Psoas muscle (tissue), 8 donors: Measurements from ENCODE around the gene LMX1A. TPM values are rescaled to one million over a fixed set of nuclear protein-coding genes. Genes with fewer than 3 reads are reported as not detected.
A peak's percentile ranks its signal among the peaks of the same experiment; 100 is the strongest.

ENCODE experiments used
- ATAC-seq, 4 donors: fragments of 200-7000 bp; cut with Tn5 transposase; one replicate each; pipeline ENCODE4 v1.9.1; 2020; ENCODE audit warnings: moderate library complexity in 3 of 4, mild to moderate bottlenecking in 2 of 4
- DNase-seq, 2 donors: peaks; one replicate each; pipeline ENCODE4 v3.0.0-alpha.2; 2020
- H3K27ac ChIP-seq: fragments of 200-600 bp; one replicate; pipeline ENCODE4 v1.8.0; 2022
- H3K27me3 ChIP-seq, 3 donors: fragments of 200-600 bp in 1 of 3; one replicate each; pipeline versions ENCODE4 v1.6.1 to v1.8.0; 2013 to 2022; ENCODE audit warnings: low read length in 2 of 3, mild to moderate bottlenecking in 2 of 3, moderate library complexity in 1 of 3; ENCODE audit not compliant: insufficient read depth in 3 of 3
- H3K36me3 ChIP-seq, 2 donors: fragments of 200-600 bp in 1 of 2; one replicate each; pipeline versions ENCODE4 v1.6.1 to v1.8.0; 2013 to 2022; ENCODE audit warnings: low read depth in 1 of 2, mild to moderate bottlenecking in 1 of 2, moderate library complexity in 1 of 2; ENCODE audit not compliant: insufficient read depth in 1 of 2
- H3K4me1 ChIP-seq: fragments of 200-600 bp; one replicate; pipeline ENCODE4 v1.8.0; 2022
- H3K4me3 ChIP-seq: fragments of 200-600 bp; one replicate; pipeline ENCODE4 v1.8.0; 2022; ENCODE audit warnings: mild to moderate bottlenecking
- H3K9me3 ChIP-seq: fragments of 200-600 bp; one replicate; pipeline ENCODE4 v1.8.0; 2022
- CTCF ChIP-seq: fragments of 200-600 bp; IDR thresholded peaks from one replicate; pipeline ENCODE4 v1.8.0; 2022; ENCODE audit warnings: antibody characterized with exemption
- WGBS, 3 donors: extraction: QIAGEN DNeasy Blood & Tissue Kit; methylation state at CpG; one replicate each; pipeline versions ENCODE4 v1.1.6 to v1.1.7; 2013; 5-methylcytosine and 5-hydroxymethylcytosine counted together
- intact Hi-C, 2 donors: fragments of 100-400 bp; cut with DNase I; formaldehyde crosslinking; loops; one replicate each; pipeline versions ENCODE4 v1.11.0 to v1.14.2; 2022
- polyA plus RNA-seq, 3 donors: library from polyadenylated mRNA; stranded (reverse); fragments of 200-250 nt; gene quantifications; one replicate each; pipeline ENCODE4 v1.2.3, GENCODE V29; 2013
- total RNA-seq, 4 donors: library from RNA; stranded (reverse); fragmentation: NEBNext Ultra II Directional in 2 of 4; extraction: Animal tissue kit (Norgen Biotek cat#: 25700) in 2 of 4; gene quantifications; one replicate each; pipeline versions ENCODE4 v1.2.1 to v1.2.4, GENCODE V29; 2021 to 2023
- donor health status: healthy with polysubstance abuse.
- donor health status: DM: no; HTN: no; CAD: no; lungs with moderate emphysema.
- donor health status: Bipolar disorder and iron deficiency.
- donor health status: healthy.
- donor health status: DM: yes; HTN: yes; CAD: no.
- donor health status: DM: no; HTN: no; CAD: no.
- donor health status: DM: no; HTN: no; CAD: no.
- donor health status: DM: yes; HTN: yes; CAD: no.

Gene LMX1A
- total and polyA plus RNA-seq, 7 donors = 0.04 to 0.36 (median 0.16) TPM; not detected in 3

- Histone ChIP-seq H3K4me3 (no peak overlapping the region), H3K27me3 (no peaks in the 10 kb centered on the region), H3K9me3 (no peaks in the 10 kb centered on the region), H3K36me3 (no peaks in the 10 kb centered on the region), H3K4me1 (no peaks in the 10 kb centered on the region), H3K27ac (no peak overlapping the region)
- 45 to 68% (median 59%) methylated on average over 4 of the region's 4 CpGs for WGBS, 3 donors
- DNase-seq (no peak), ATAC-seq (no peak)
- intact Hi-C loops = no loop called here
- no peak for TF ChIP-seq CTCF
Observed at GRCh38 chr1:165168467-165168866, 188.0 kb downstream of the LMX1A start.

DNA sequence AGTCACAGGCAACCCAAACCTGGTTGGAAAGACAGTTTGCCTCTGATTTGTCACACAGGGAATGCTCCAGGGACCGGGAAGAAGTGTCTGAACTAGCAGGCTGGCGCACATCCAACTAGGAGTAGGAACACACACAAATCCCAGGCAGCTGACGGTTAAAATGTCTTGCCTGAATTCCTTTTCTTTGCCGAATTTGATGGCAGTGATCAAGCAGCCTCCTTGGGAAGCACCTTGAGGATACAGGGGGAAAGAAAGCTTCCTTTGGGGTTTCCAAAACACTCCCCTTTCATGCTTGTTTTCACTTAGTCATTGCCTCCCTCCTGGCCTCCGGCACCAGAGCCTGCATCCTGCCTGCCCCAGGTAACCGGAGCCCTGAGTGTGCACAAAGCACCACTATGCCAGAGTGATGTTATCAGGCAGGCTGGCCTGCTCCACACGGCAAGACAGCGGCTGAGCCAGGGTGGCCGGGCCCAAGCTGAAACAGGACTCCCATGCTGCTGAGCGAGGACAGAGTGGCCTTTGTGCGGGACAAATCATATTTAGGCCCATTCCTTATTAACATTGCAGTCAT lies 193.8 kb downstream of the LMX1A start:
- peak in 1 of 2 donors; percentile 57 for DNase-seq
- no peak for TF ChIP-seq CTCF
- Histone ChIP-seq H3K27me3 (no peaks in the 10 kb centered on the region), H3K36me3 (no peaks in the 10 kb centered on the region), H3K9me3 (no peaks in the 10 kb centered on the region), H3K4me1 (no peaks in the 10 kb centered on the region), H3K4me3 (no peak overlapping the region), H3K27ac (no peak overlapping the region)
- WGBS, 3 donors = 20 to 42% (median 22%) methylated on average over 11 of the region's 11 CpGs
- intact Hi-C loops = no loop called here
- peak; percentile 70 to 90 (median 82) for ATAC-seq

GRCh38 chr1:165161130-165161529 lies 195.4 kb downstream of the LMX1A start:
- no peak for ATAC-seq
- H3K36me3 ChIP-seq = no peaks in the 10 kb centered on the region
- intact Hi-C loops = no loop called here
- 75 to 82% (median 78%) methylated on average over 4 of the region's 4 CpGs for WGBS, 3 donors
- no peak overlapping the region for H3K4me3 ChIP-seq
- DNase-seq = no peak
- H3K9me3 ChIP-seq = no peaks in the 10 kb centered on the region
- H3K27me3 ChIP-seq = peaks cover 2 to 3% (median 2%) of the 10 kb centered on the region in 3 donors
- no peaks in the 10 kb centered on the region for H3K4me1 ChIP-seq
- no peak for TF ChIP-seq CTCF
- H3K27ac ChIP-seq = no peak overlapping the region

GRCh38 chr1:165153182-165153581 lies 203.3 kb downstream of the LMX1A start:
- TF ChIP-seq CTCF = no peak
- intact Hi-C loops = loop anchor here in 1 of 2 donors (5.0 kb wide), 2 partner anchors 89 to 139 kb away; no protein-coding TSS in a partner anchor
- H3K4me1 ChIP-seq = peaks cover 19% of the 10 kb centered on the region
- H3K27me3 ChIP-seq = peaks cover 2 to 3% (median 2%) of the 10 kb centered on the region in 3 donors
- no peak overlapping the region for H3K27ac ChIP-seq
- ATAC-seq = peak in 3 of 4 donors; percentile 10 to 51 (median 21)
- H3K9me3 ChIP-seq = no peaks in the 10 kb centered on the region
- DNase-seq = no peak
- H3K36me3 ChIP-seq = no peaks in the 10 kb centered on the region
- no peak overlapping the region for H3K4me3 ChIP-seq
- 23 to 44% (median 35%) methylated on average over 5 of the region's 5 CpGs for WGBS, 3 donors

- peaks cover 2 to 3% (median 2%) of the 10 kb centered on the region in 3 donors for H3K27me3 ChIP-seq
- intact Hi-C loops = loop anchor here in 1 of 2 donors (5.0 kb wide), 2 partner anchors 90 to 140 kb away; no protein-coding TSS in a partner anchor
- peak; percentile 79 to 99 (median 97) for ATAC-seq
- no peak overlapping the region for H3K4me3 ChIP-seq
- peak in 1 of 2 donors; percentile 64 for DNase-seq
- H3K9me3 ChIP-seq = no peaks in the 10 kb centered on the region
- no peak overlapping the region for H3K27ac ChIP-seq
- 6 to 10% (median 7%) methylated on average over 3 of the region's 3 CpGs for WGBS, 3 donors
- H3K36me3 ChIP-seq = no peaks in the 10 kb centered on the region
- peak; percentile 43 for TF ChIP-seq CTCF
- H3K4me1 ChIP-seq = peaks cover 19% of the 10 kb centered on the region
Observed at GRCh38 chr1:165152727-165153126, 203.8 kb downstream of the LMX1A start.
